Pulmonary artery endothelial cell (primary cell): ENCODE measurements around the gene TMEM35A. TPM values are rescaled to one million over a fixed set of nuclear protein-coding genes. Genes with fewer than 3 reads are reported as not detected.
"Not testable (repeated sequence)": the region's sequence is repeated elsewhere in the genome, so short reads cannot be mapped to it uniquely, and the experiment has no call there.

Experiments used
- DNase-seq: peaks from one replicate; pipeline ENCODE4 v3.0.0-alpha.2; 2011; ENCODE audit warnings: low read depth, low spot score
- total RNA-seq: library from RNA; depleted of rRNA; stranded (reverse); fragments of >200 nt; gene quantifications from 2 replicates; pipeline ENCODE4 v1.2.3, GENCODE V29; 2014

The TMEM35A gene
- 3.1 and 9.1 TPM in 2 replicates for total RNA-seq

- DNase-seq = peak; percentile 1
These were observed at the start of gene TMEM35A for GRCh38 chrX:101078716-101079598. TSS of gene TMEM35A (plus strand) at chrX:101078879. CDS start at chrX:101079003, 124 bp downstream.

- no peak for DNase-seq
These were observed 49.0 kb upstream of the TMEM35A start for GRCh38 chrX:101029665-101030064.

- no peak for DNase-seq
These were observed 41.4 kb upstream of the TMEM35A start for GRCh38 chrX:101037231-101037630.

GRCh38 chrX:101040197-101040596 is 38.5 kb upstream of the TMEM35A start:
- DNase-seq = no peak

- no peak for DNase-seq
These were observed 27.5 kb upstream of the TMEM35A start for GRCh38 chrX:101051153-101051548.

GRCh38 chrX:101051549-101052302 is 27.0 kb upstream of the TMEM35A start, which contains the start of gene TRMT2B:
TSS of gene TRMT2B (minus strand) at chrX:101052111. CDS start at chrX:101042289, 9,822 bp downstream.
- DNase-seq = no peak

- not testable (repeated sequence) for DNase-seq
These were observed 22.1 kb upstream of the TMEM35A start for GRCh38 chrX:101056551-101056950.

GRCh38 chrX:101057093-101057714 is 21.5 kb upstream of the TMEM35A start:
- DNase-seq = peak; percentile 80

- DNase-seq = no peak
These were observed 16.5 kb upstream of the TMEM35A start for GRCh38 chrX:101062176-101062575.

GRCh38 chrX:101071582-101071981 is 7.1 kb upstream of the TMEM35A start:
- no peak for DNase-seq

GRCh38 chrX:101079736-101080270 is 1.1 kb downstream of the TMEM35A start:
- no peak for DNase-seq

- DNase-seq = no peak
These were observed 1.8 kb downstream of the TMEM35A start for GRCh38 chrX:101080326-101081124.

- DNase-seq = no peak
These were observed 2.6 kb downstream of the TMEM35A start for GRCh38 chrX:101081231-101081630.

GRCh38 chrX:101091817-101092216 is 13.1 kb downstream of the TMEM35A start:
- no peak for DNase-seq

GRCh38 chrX:101097546-101098453 is 19.1 kb downstream of the TMEM35A start, which contains the start of gene CENPI:
TSS of gene CENPI (plus strand) at chrX:101098204. CDS start at chrX:101101071, 2,867 bp downstream.
- peak; percentile 78 for DNase-seq

- no peak for DNase-seq
These were observed 29.6 kb downstream of the TMEM35A start for GRCh38 chrX:101108284-101108683.

- no peak for DNase-seq
These were observed 39.0 kb downstream of the TMEM35A start for GRCh38 chrX:101117701-101118100.

GRCh38 chrX:101136235-101136634 is 57.6 kb downstream of the TMEM35A start:
- DNase-seq = no peak
